ENCODE measurements around the gene RAD52.

DNA sequence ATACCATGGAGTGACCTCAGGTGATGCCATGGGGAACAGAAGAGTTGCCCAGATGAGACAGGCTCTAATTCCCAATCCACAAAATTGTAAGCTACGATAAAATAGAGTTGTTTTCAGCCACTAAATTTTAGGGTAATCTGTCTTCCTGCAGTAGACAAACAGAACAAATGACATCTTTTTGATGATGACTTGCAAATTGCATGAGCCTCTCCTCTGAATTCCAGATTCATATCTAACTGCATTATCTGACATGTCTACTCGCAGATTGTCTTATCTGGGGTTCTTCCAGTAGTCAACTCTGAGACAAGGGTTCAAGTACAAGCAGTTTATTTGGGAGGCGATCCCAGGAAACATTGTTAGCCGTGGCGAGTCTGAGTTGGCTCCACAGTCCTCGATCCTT is 27.1 kb upstream of the RAD52 start:
- TF ChIP-seq CTCF (IDR thresholded peaks at IDR 0.05) (no peak), POLR2A (IDR thresholded peaks at IDR 0.05) (no peak)

Data from suprapubic skin (tissue), 3 donors.